ENCODE data around the gene CCDC92.

Gene CCDC92

GRCh38 chr12:123896767-123897166 lies 75.9 kb downstream of the CCDC92 start:
- Mint-ChIP-seq H3K27ac (no peak overlapping the region), H3K4me1 (ENCODE audit: low read depth) (peaks cover 8% of the 10 kb centered on the region), H3K27me3 (peaks cover 2% of the 10 kb centered on the region), H3K4me3 (no peak overlapping the region), H3K36me3 (ENCODE audit: low read depth) (no peaks in the 10 kb centered on the region), H3K9me3 (no peaks in the 10 kb centered on the region)
- no peak for DNase-seq

- no peaks in the 10 kb centered on the region for H3K4me1 Mint-ChIP-seq (ENCODE audit: low read depth)
- DNase-seq, result no peak
- H3K27me3 Mint-ChIP-seq, result peaks cover 11% of the 10 kb centered on the region
- no peak overlapping the region for H3K27ac Mint-ChIP-seq
- H3K4me3 Mint-ChIP-seq, result no peak overlapping the region
- no peaks in the 10 kb centered on the region for H3K36me3 Mint-ChIP-seq (ENCODE audit: low read depth)
- no peaks in the 10 kb centered on the region for H3K9me3 Mint-ChIP-seq
Observed at GRCh38 chr12:123895451-123895850, 77.2 kb downstream of the CCDC92 start.

- no peaks in the 10 kb centered on the region for H3K9me3 Mint-ChIP-seq
- H3K36me3 Mint-ChIP-seq (ENCODE audit: low read depth), result no peaks in the 10 kb centered on the region
- no peak overlapping the region for H3K27ac Mint-ChIP-seq
- H3K27me3 Mint-ChIP-seq, result peaks cover 12% of the 10 kb centered on the region
- H3K4me1 Mint-ChIP-seq (ENCODE audit: low read depth), result no peaks in the 10 kb centered on the region
- DNase-seq, result no peak
- H3K4me3 Mint-ChIP-seq, result no peak overlapping the region
Observed at GRCh38 chr12:123894823-123895345, 77.7 kb downstream of the CCDC92 start.

GRCh38 chr12:123893276-123893675 lies 79.4 kb downstream of the CCDC92 start:
- Mint-ChIP-seq H3K36me3 (ENCODE audit: low read depth) (no peaks in the 10 kb centered on the region), H3K27me3 (peaks cover 12% of the 10 kb centered on the region), H3K4me3 (no peak overlapping the region), H3K4me1 (ENCODE audit: low read depth) (no peaks in the 10 kb centered on the region), H3K27ac (no peak overlapping the region), H3K9me3 (no peaks in the 10 kb centered on the region)
- no peak for DNase-seq

- no peak overlapping the region for H3K4me3 Mint-ChIP-seq
- H3K4me1 Mint-ChIP-seq (ENCODE audit: low read depth), result no peaks in the 10 kb centered on the region
- no peaks in the 10 kb centered on the region for H3K36me3 Mint-ChIP-seq (ENCODE audit: low read depth)
- DNase-seq, result no peak
- no peak overlapping the region for H3K27ac Mint-ChIP-seq
- peaks cover 12% of the 10 kb centered on the region for H3K27me3 Mint-ChIP-seq
- no peaks in the 10 kb centered on the region for H3K9me3 Mint-ChIP-seq
Observed at GRCh38 chr12:123892853-123893252, 79.8 kb downstream of the CCDC92 start.

- DNase-seq, result no peak
- Mint-ChIP-seq H3K9me3 (no peaks in the 10 kb centered on the region), H3K27me3 (peaks cover 12% of the 10 kb centered on the region), H3K27ac (no peak overlapping the region), H3K36me3 (ENCODE audit: low read depth) (no peaks in the 10 kb centered on the region), H3K4me3 (no peak overlapping the region), H3K4me1 (ENCODE audit: low read depth) (no peaks in the 10 kb centered on the region)
Observed at GRCh38 chr12:123892180-123892559, 80.5 kb downstream of the CCDC92 start.

GRCh38 chr12:123891516-123892179 lies 81.0 kb downstream of the CCDC92 start:
- no peak for DNase-seq
- H3K4me1 Mint-ChIP-seq (ENCODE audit: low read depth), result no peaks in the 10 kb centered on the region
- H3K4me3 Mint-ChIP-seq, result no peak overlapping the region
- peaks cover 10% of the 10 kb centered on the region for H3K27me3 Mint-ChIP-seq
- no peaks in the 10 kb centered on the region for H3K36me3 Mint-ChIP-seq (ENCODE audit: low read depth)
- no peaks in the 10 kb centered on the region for H3K9me3 Mint-ChIP-seq
- H3K27ac Mint-ChIP-seq, result no peak overlapping the region

- no peak overlapping the region for H3K4me3 Mint-ChIP-seq
- no peaks in the 10 kb centered on the region for H3K36me3 Mint-ChIP-seq (ENCODE audit: low read depth)
- H3K4me1 Mint-ChIP-seq (ENCODE audit: low read depth), result no peaks in the 10 kb centered on the region
- peaks cover 14% of the 10 kb centered on the region for H3K27me3 Mint-ChIP-seq
- no peak for DNase-seq
- H3K27ac Mint-ChIP-seq, result no peak overlapping the region
- no peaks in the 10 kb centered on the region for H3K9me3 Mint-ChIP-seq
Observed at GRCh38 chr12:123891011-123891410, 81.6 kb downstream of the CCDC92 start.

GRCh38 chr12:123890536-123890902 lies 82.1 kb downstream of the CCDC92 start:
- H3K36me3 Mint-ChIP-seq (ENCODE audit: low read depth), result no peaks in the 10 kb centered on the region
- H3K27ac Mint-ChIP-seq, result no peak overlapping the region
- H3K4me3 Mint-ChIP-seq, result no peak overlapping the region
- H3K9me3 Mint-ChIP-seq, result no peaks in the 10 kb centered on the region
- no peaks in the 10 kb centered on the region for H3K4me1 Mint-ChIP-seq (ENCODE audit: low read depth)
- H3K27me3 Mint-ChIP-seq, result peaks cover 14% of the 10 kb centered on the region
- no peak for DNase-seq

- no peak overlapping the region for H3K4me3 Mint-ChIP-seq
- H3K4me1 Mint-ChIP-seq (ENCODE audit: low read depth), result no peaks in the 10 kb centered on the region
- no peak for DNase-seq
- H3K27me3 Mint-ChIP-seq, result peaks cover 14% of the 10 kb centered on the region
- no peaks in the 10 kb centered on the region for H3K36me3 Mint-ChIP-seq (ENCODE audit: low read depth)
- no peak overlapping the region for H3K27ac Mint-ChIP-seq
- H3K9me3 Mint-ChIP-seq, result no peaks in the 10 kb centered on the region
Observed at GRCh38 chr12:123889848-123890535, 82.6 kb downstream of the CCDC92 start.

GRCh38 chr12:123888989-123889388 lies 83.6 kb downstream of the CCDC92 start:
- Mint-ChIP-seq H3K27ac (no peak overlapping the region), H3K9me3 (no peaks in the 10 kb centered on the region), H3K4me1 (ENCODE audit: low read depth) (no peaks in the 10 kb centered on the region), H3K4me3 (no peak overlapping the region), H3K36me3 (ENCODE audit: low read depth) (no peaks in the 10 kb centered on the region), H3K27me3 (peaks cover 21% of the 10 kb centered on the region)
- no peak for DNase-seq

GRCh38 chr12:123886931-123887582 lies 85.6 kb downstream of the CCDC92 start:
- no peaks in the 10 kb centered on the region for H3K4me1 Mint-ChIP-seq (ENCODE audit: low read depth)

GRCh38 chr12:123886258-123886657 lies 86.4 kb downstream of the CCDC92 start:
- no peak for DNase-seq
- H3K27me3 Mint-ChIP-seq, result peaks cover 25% of the 10 kb centered on the region
- no peak overlapping the region for H3K27ac Mint-ChIP-seq
- H3K4me3 Mint-ChIP-seq, result no peak overlapping the region
- no peaks in the 10 kb centered on the region for H3K36me3 Mint-ChIP-seq (ENCODE audit: low read depth)
- no peaks in the 10 kb centered on the region for H3K9me3 Mint-ChIP-seq
- no peaks in the 10 kb centered on the region for H3K4me1 Mint-ChIP-seq (ENCODE audit: low read depth)

More at GRCh38 chr12:123886931-123887582, 85.6 kb downstream of the CCDC92 start:
- no peak overlapping the region for H3K27ac Mint-ChIP-seq
- no peak for DNase-seq
- no peak overlapping the region for H3K4me3 Mint-ChIP-seq
- H3K27me3 Mint-ChIP-seq, result peaks cover 26% of the 10 kb centered on the region
- no peaks in the 10 kb centered on the region for H3K36me3 Mint-ChIP-seq (ENCODE audit: low read depth)
- no peaks in the 10 kb centered on the region for H3K9me3 Mint-ChIP-seq
